Activated CD8-positive, alpha-beta memory T cell treated with anti-CD3 and anti-CD28 coated beads for 24 hours (primary cell): ENCODE measurements around the gene VEPH1.

Experiments used
- DNase-seq: peaks from one replicate; pipeline ENCODE4 v3.0.0-alpha.2; 2020

VEPH1 gene

GRCh38 chr3:157423337-157423736 is 79.9 kb downstream of the VEPH1 start:
- no peak for DNase-seq

- DNase-seq = no peak
Measured at GRCh38 chr3:157420606-157421130, 82.5 kb downstream of the VEPH1 start.

DNA sequence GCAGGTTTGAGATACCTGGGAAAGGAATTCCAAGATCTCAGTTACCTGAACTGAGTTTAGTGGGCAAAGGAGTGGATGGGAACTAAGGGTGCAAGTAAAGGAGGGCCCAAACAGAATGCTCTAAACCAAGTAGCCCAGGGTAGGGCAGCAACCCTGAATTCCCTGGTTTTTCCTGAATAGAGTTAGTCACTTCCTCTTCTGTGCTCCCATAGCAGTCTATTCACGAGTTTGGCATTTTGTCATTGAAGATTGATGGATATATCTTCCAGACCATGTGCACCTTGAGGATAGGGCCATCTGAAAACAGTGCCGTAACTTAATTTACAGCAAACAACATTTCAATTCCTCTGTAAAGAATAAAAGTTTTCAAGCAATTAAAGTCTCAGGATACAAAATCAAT is 85.1 kb downstream of the VEPH1 start:
- DNase-seq = no peak

- DNase-seq = no peak
Measured at GRCh38 chr3:157417247-157417646, 86.0 kb downstream of the VEPH1 start.

GRCh38 chr3:157416347-157417087 is 86.7 kb downstream of the VEPH1 start:
- DNase-seq = no peak

- DNase-seq = no peak
Measured at GRCh38 chr3:157414861-157415260, 88.4 kb downstream of the VEPH1 start.

DNA sequence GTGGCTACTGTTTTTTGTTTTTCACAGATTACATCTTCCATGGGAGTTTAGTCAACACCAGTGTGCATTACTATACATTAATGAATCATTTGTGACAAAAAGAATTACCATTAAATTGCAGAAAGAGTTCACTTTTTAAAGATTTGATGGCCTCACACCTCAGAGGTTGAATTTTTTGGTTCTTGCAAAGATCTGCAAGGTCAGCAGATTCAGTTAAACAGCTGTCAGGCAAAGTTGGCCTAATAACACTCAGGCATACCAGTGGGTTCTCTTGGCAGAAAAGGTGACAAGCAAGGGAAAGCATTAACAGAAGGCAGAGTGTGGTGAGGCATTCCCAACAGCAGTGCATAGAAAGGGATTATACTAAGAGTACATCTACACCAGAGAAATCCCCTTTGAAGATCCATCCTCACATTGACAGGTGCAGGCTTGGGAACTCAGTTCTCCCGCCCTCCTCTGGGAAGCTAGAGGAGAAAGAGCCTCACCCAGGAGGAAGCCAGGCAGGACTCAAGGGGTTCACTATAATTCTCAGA is 90.8 kb downstream of the VEPH1 start:
- no peak for DNase-seq

DNA sequence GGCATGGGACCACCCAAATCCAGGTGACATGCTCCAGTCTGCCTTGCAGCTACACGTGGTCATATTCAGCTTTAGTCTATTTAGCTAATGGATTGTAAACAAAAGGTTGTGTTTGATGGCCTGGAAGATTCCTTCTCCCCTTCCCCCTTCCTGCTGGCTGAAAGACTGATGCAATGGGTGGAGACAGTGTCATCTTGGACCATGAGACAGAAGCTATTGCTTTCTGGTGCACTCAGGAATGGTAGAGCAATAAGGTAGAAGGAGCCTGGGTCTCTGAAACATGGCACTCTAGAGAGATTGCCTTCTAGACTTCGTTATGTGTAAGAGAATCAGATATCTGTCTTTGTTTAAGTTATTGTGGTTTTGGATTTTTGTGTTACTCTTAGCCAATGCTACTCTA is 92.3 kb downstream of the VEPH1 start:
- no peak for DNase-seq

- no peak for DNase-seq
Measured at GRCh38 chr3:157409516-157409915, 93.7 kb downstream of the VEPH1 start.

DNA sequence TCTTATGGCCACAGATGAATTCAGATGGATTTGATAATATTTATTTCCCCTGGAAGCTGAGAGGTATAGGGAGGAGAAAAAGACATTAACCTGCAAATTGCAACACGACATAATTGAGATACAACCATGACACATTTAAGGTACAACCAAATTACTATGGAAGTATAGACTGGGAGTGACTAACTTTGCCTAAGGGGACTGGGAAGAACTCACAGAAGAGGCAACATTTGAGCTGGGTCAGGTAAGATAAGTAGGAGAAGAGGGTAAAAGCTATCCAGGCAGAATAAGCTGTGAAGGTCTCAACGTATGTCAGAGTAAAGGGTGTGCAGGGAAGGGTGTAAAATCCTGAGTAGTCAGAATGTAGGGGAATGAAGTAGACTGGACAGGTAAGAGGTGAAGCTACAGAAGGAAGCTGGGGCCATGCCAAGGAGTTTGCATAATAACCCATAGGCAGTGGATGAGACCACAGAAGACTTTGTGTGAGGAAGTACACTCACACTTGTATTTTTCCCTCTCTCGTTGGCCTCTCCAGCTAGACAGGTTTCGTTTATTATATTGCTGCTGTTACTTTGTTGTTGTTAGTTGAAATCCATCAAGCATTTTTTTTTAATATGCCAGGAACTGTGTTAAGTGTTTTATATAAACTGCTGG is 94.6 kb downstream of the VEPH1 start:
- DNase-seq = no peak

DNA sequence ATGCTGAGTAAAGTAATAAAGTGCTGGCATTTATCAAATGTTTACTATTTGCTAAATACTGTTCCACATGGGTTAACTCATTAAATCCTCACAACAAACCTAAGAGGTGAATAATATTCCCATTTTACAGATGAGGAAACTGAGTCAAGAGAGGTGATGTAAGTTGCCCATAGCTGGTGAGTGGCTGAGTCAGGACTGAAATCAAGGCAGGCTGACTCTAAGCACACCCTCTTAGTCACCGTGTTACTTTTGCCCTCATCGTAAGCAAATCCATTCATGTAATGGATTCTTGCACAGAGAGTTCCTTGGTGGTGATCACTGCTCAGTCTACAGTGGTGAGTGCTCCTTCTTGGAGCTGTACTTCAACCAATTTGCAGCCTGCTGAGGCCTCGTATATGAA is 95.4 kb downstream of the VEPH1 start:
- DNase-seq = no peak

GRCh38 chr3:157406394-157406793 is 96.8 kb downstream of the VEPH1 start:
- no peak for DNase-seq

DNA sequence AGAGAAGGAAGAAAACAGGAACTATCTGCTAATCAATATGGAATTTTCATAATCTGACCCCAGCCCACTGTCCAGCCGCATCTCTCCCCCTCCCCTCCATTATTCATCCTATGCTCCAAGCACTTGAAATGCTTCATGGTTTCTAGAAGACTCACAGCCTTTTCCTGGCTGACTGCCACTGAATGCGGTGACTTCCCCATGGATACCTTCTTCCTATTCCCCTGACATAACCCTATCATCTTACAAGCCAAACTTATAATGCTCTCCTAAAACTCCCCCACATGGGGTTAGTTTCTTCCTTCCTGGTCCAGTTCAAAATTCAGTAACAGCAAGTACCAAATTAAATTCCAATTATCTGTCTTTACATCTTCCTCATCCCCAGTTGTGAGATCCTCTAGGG is 97.8 kb downstream of the VEPH1 start:
- DNase-seq = no peak

GRCh38 chr3:157404381-157404780 is 98.8 kb downstream of the VEPH1 start:
- DNase-seq = no peak

- no peak for DNase-seq
Measured at GRCh38 chr3:157398598-157398997, 104.6 kb downstream of the VEPH1 start.

DNA sequence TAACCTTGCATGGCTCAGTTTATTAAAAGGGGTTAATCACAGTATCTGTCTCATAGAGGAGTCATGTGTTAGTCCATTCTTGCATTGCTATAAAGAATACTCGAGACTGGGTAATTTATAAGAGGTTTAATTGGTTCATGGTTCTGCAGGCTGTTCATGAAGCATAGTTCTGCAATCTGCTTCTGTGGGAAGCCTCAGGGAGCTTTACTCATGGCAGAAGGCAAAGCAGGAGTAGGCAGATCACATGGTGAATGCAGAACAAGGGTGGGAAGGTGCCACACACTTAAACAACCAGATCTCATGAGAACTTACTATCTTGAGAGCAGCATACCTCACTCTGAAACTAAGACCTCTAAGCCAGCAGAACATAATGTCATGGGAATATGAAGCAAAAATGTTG is 108.8 kb downstream of the VEPH1 start:
- no peak for DNase-seq

- no peak for DNase-seq
Measured at GRCh38 chr3:157393113-157393512, 110.1 kb downstream of the VEPH1 start.

DNA sequence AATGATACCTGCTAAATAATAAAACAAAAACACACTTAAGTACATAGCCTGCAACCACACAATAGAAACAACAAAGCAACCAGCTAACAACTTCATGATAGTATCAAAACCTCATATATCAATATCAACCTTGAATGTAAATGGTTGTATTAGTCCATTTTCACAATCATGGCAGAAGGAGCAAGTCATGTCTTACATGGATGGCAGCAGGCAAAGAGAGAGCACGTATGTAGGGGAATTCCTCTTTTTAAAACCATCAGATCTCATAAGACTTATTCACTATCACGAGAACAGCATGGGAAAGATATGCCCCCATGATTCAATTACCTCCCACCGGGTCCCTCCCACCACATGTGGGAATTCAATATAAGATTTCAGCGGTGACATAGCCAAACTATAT is 111.1 kb downstream of the VEPH1 start:
- no peak for DNase-seq

- DNase-seq = no peak
Measured at GRCh38 chr3:157390713-157391515, 112.3 kb downstream of the VEPH1 start.

DNA sequence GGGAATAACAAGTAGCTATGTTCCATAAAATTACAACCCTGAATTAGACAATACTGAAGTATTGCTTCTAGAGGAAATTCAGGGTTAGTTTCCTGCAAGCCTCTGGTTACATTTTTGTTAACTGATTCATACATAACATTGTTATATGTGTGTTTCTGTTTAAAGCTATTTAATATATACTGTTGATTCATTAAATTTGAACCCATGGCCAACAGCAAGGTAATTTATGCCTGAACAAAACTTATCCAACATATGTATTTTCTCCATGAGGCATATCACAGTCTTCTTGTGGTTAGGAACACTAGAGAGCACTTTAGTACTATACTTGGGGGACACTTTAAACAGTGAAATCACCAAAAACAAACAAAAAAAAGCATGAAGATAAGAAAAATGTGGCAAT is 114.2 kb downstream of the VEPH1 start:
- DNase-seq = no peak

DNA sequence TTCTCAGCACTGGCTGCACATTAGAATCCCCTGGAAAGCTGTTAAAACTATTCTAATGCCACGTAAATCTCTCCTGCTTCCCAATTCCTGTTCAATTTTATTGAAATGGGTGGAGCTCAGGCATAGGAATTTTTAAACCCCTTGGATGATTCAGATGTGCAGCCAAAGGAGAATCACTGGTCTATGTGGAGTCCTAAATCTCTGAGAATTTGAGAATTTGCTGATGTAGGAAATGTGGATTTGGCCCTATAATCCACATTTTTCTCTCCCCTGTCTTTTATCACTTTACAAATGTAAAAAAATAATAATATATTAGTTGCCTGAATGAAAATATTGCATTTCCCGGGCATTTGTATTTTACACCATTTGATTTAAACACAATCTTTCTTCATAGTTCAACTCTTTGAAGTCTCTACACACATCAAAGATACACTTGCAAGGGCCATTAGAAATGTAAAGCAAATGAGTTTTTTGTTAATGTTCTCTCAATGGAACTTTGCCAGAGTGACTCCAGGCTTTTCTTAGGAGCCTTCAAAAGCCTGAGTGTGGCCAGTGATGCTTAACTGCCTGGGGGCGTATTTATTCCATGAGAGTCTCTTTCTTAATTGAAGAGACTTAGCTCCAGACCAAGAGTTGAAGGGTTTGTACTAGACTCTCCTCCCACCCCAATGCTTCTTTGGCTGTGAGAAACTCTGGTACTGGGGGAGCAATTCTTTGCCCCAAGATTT is 115.3 kb downstream of the VEPH1 start:
- no peak for DNase-seq

GRCh38 chr3:157384491-157384890 is 118.7 kb downstream of the VEPH1 start:
- DNase-seq = no peak

DNA sequence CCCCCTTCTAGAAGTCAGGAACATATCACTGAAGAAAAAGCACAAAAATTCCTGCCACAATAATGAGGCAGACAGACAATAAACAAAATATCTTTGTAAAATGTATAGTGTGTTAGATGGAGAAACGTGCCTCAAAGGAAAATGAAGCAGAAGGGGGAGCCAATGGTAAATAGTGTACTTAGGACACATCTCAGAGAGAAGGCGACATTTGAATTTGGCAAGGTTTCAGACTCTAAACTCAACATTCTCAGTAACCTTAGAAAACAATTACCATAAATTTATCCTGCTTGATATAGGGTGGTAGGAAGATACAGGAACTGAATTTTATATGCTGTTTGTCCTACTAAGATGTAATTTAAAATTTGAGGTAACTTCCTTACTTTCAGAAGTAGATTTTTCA is 119.2 kb downstream of the VEPH1 start:
- no peak for DNase-seq
